IMR-90 (cell line): ENCODE data around the gene PHF11. TPM values are rescaled to one million over a fixed set of nuclear protein-coding genes. Genes with fewer than 3 reads are reported as not detected.

Experiments
- ATAC-seq: fragments of 200-7000 bp; cut with Tn5 transposase; 2 replicates; pipeline ENCODE4 v1.9.1; 2020; ENCODE audit warnings: low read depth, mild to moderate bottlenecking, moderate library complexity
- BruUV-seq: library from RNA; stranded (reverse); fragments of 400-500 nt; replicated peaks from 2 replicates; lab custom pipeline; 2021; lab: Mats Ljungman, UMichigan
- CTCF ChIA-PET: fragments of 300-600 bp; formaldehyde crosslinking; extraction: SDS; loops from one replicate; lab custom pipeline; 2021; ENCODE audit warnings: antibody characterized with exemption; lab: Yijun Ruan, JAX
- POLR2A ChIA-PET: fragments of 300-600 bp; sonication (Branson Sonifier 250); formaldehyde crosslinking; loops from one replicate; lab custom pipeline; 2022; ENCODE audit warnings: antibody characterized with exemption; ENCODE audit not compliant: unreplicated experiment; lab: Charles Lee
- DNase-seq: peaks from one replicate; pipeline ENCODE4 v3.0.0; 2013
- H2AFZ ChIP-seq: replicated peaks from 2 replicates; pipeline ENCODE3; 2013; ENCODE audit warnings: low read length, mild to moderate bottlenecking; ENCODE audit not compliant: poor library complexity
- H2AK5ac ChIP-seq: 2 replicates; pipeline ENCODE4 v1.6.1; 2013; ENCODE audit warnings: low read depth, low read length, inconsistent platforms
- H2AK9ac ChIP-seq: replicated peaks from 2 replicates; pipeline ENCODE3; 2013; ENCODE audit warnings: mild to moderate bottlenecking, low read depth, low read length, moderate library complexity; ENCODE audit not compliant: poor library complexity
- H2BK120ac ChIP-seq: 2 replicates; pipeline ENCODE4 v1.6.1; 2013; ENCODE audit warnings: low read depth, low read length, inconsistent platforms
- H2BK15ac ChIP-seq: 3 replicates; pipeline ENCODE4 v1.6.1; 2013; ENCODE audit warnings: low read depth, low read length, inconsistent platforms
- H2BK20ac ChIP-seq: 2 replicates; pipeline ENCODE4 v1.6.1; 2013; ENCODE audit warnings: low read depth, mild to moderate bottlenecking, inconsistent platforms, low read length, moderate library complexity
- H2BK5ac ChIP-seq: 2 replicates; pipeline ENCODE4 v1.6.1; 2013; ENCODE audit warnings: mild to moderate bottlenecking, low read depth, low read length, inconsistent platforms; ENCODE audit not compliant: poor library complexity, severe bottlenecking
- H3K14ac ChIP-seq: replicated peaks from 2 replicates; pipeline ENCODE4 v1.6.1; 2013; ENCODE audit warnings: low read depth, low read length, inconsistent platforms
- H3K18ac ChIP-seq: 2 replicates; pipeline ENCODE4 v1.6.1; 2013; ENCODE audit warnings: low read depth, low read length, control low read depth
- H3K23ac ChIP-seq: 2 replicates; pipeline ENCODE4 v1.6.1; 2013; ENCODE audit warnings: low read depth, low read length, inconsistent platforms
- H3K27ac ChIP-seq: 2 replicates; pipeline ENCODE4 v1.5.1; 2013; ENCODE audit warnings: mild to moderate bottlenecking, control low read depth, low read length; ENCODE audit not compliant: insufficient read depth
- H3K27me3 ChIP-seq: 2 replicates; pipeline ENCODE4 v1.6.1; 2013; ENCODE audit warnings: low read length; ENCODE audit not compliant: control insufficient read depth, insufficient read depth
- H3K36me3 ChIP-seq: 2 replicates; pipeline ENCODE4 v1.6.1; 2013; ENCODE audit warnings: low read length, mixed read lengths; ENCODE audit not compliant: control insufficient read depth, insufficient read depth
- H3K4ac ChIP-seq: 2 replicates; pipeline ENCODE4 v1.6.1; 2013; ENCODE audit warnings: low read depth, low read length, inconsistent platforms
- H3K4me1 ChIP-seq: 2 replicates; pipeline ENCODE4 v1.6.1; 2013; ENCODE audit warnings: low read length, mixed read lengths; ENCODE audit not compliant: control insufficient read depth, insufficient read depth
- H3K4me2 ChIP-seq: 2 replicates; pipeline ENCODE4 v1.6.1; 2013; ENCODE audit warnings: low read depth, mild to moderate bottlenecking, control low read depth, low read length, moderate library complexity
- H3K4me3 ChIP-seq: 2 replicates; pipeline ENCODE4 v1.5.1; 2013; ENCODE audit warnings: low read depth, mild to moderate bottlenecking, control low read depth, low read length, moderate library complexity; ENCODE audit not compliant: insufficient read depth
- H3K56ac ChIP-seq: 2 replicates; pipeline ENCODE4 v1.6.1; 2013; ENCODE audit warnings: low read length, inconsistent platforms; ENCODE audit not compliant: insufficient read depth; ENCODE audit errors: extremely low read depth
- H3K79me1 ChIP-seq, 2 experiments: 2 replicates each; pipeline ENCODE4 v1.6.1; 2013; ENCODE audit warnings: low read length in 2 of 2, inconsistent platforms in 1 of 2, low read depth in 1 of 2
- H3K9ac ChIP-seq: 2 replicates; pipeline ENCODE4 v1.6.1; 2013; ENCODE audit warnings: low read depth, low read length, control low read depth
- H3K9me1 ChIP-seq: 2 replicates; pipeline ENCODE4 v1.6.1; 2013; ENCODE audit warnings: low read length, inconsistent platforms; ENCODE audit not compliant: insufficient read depth
- H3K9me3 ChIP-seq: 2 replicates; pipeline ENCODE4 v1.6.1; 2013; ENCODE audit warnings: low read length; ENCODE audit not compliant: control insufficient read depth, insufficient read depth
- H4K20me1 ChIP-seq: 2 replicates; pipeline ENCODE4 v1.6.1; 2013; ENCODE audit warnings: low read length, inconsistent platforms; ENCODE audit not compliant: insufficient read depth
- H4K5ac ChIP-seq: 2 replicates; pipeline ENCODE4 v1.6.1; 2013; ENCODE audit warnings: mild to moderate bottlenecking, low read depth, low read length, control low read depth
- H4K8ac ChIP-seq, 2 experiments: 2 replicates each; pipeline ENCODE4 v1.6.1; 2013; ENCODE audit warnings: low read depth in 2 of 2, low read length in 2 of 2, control low read depth in 1 of 2, inconsistent platforms in 1 of 2
- H4K91ac ChIP-seq: 2 replicates; pipeline ENCODE4 v1.6.1; 2013; ENCODE audit warnings: low read depth, low read length, inconsistent platforms; ENCODE audit not compliant: insufficient read depth
- FOS ChIP-seq: fragments of 150-350 bp; IDR thresholded peaks from 2 replicates; pipeline ENCODE4 v1.6.1; 2016; ENCODE audit warnings: low read depth, low read length
- MAFK ChIP-seq: IDR thresholded peaks from 2 replicates; pipeline ENCODE4 v1.6.1; 2012; ENCODE audit warnings: low read depth, low read length, improper control_type of control experiment
- MAZ ChIP-seq: IDR thresholded peaks from 2 replicates; pipeline ENCODE4 v1.6.1; 2012; ENCODE audit warnings: low read depth, mild to moderate bottlenecking, low read length, improper control_type of control experiment, moderate library complexity, borderline replicate concordance
- NFE2L2 ChIP-seq: fragments of 150-350 bp; IDR thresholded peaks from 2 replicates; pipeline ENCODE4 v1.6.1; 2016; ENCODE audit warnings: low read depth, mild to moderate bottlenecking, low read length
- POLR2A ChIP-seq: IDR thresholded peaks from 2 replicates; pipeline ENCODE4 v1.6.1; 2012; ENCODE audit warnings: mild to moderate bottlenecking, low read depth, low read length
- RAD21 ChIP-seq: IDR thresholded peaks from 2 replicates; pipeline ENCODE4 v1.6.1; 2012; ENCODE audit warnings: low read length, improper control_type of control experiment
- RCOR1 ChIP-seq: IDR thresholded peaks from 2 replicates; pipeline ENCODE4 v1.6.1; 2012; ENCODE audit warnings: mild to moderate bottlenecking, low read length, improper control_type of control experiment; ENCODE audit not compliant: insufficient replicate concordance
- RFX5 ChIP-seq: IDR thresholded peaks from 2 replicates; pipeline ENCODE4 v1.8.0; 2012; ENCODE audit warnings: low read depth, mild to moderate bottlenecking, low read length, moderate library complexity
- SMC3 ChIP-seq: fragments of 150-350 bp; IDR thresholded peaks from 2 replicates; pipeline ENCODE4 v1.6.1; 2016; ENCODE audit warnings: low read depth, mild to moderate bottlenecking, antibody characterized with exemption, low read length, moderate library complexity
- USF2 ChIP-seq: fragments of 150-350 bp; IDR thresholded peaks from 2 replicates; pipeline ENCODE4 v1.6.1; 2017; ENCODE audit warnings: mild to moderate bottlenecking, antibody characterized with exemption, low read length, low read depth
- WGBS, 2 experiments: methylation state at CpG; one replicate each; pipeline versions ENCODE4 v1.1.5 to v1.1.7; 2013; ENCODE audit warnings: missing lambda C conversion rate in 2 of 2; ENCODE audit not compliant: insufficient read length in 1 of 2; ENCODE audit errors: extremely low coverage in 2 of 2; 5-methylcytosine and 5-hydroxymethylcytosine counted together
- dilution Hi-C: fragments of 300-500 bp; cut with HindIII; formaldehyde crosslinking; loops from one replicate; pipeline ENCODE4 v1.14.3; 2018; ENCODE audit warnings: low sequenced_read_pairs; ENCODE audit not compliant: unreplicated experiment
- in situ Hi-C: fragments of 300-500 bp; cut with MboI; formaldehyde crosslinking; loops from 3 replicates; pipeline ENCODE4 v1.14.3; 2019; ENCODE audit warnings: low sequenced_read_pairs, inconsistent platforms, mixed read lengths
- intact Hi-C: fragments of 100-400 bp; cut with micrococcal nuclease; formaldehyde crosslinking; loops from 2 replicates; pipeline ENCODE4 v1.10.0; 2022
- polyA plus RNA-seq, 3 experiments: library from polyadenylated mRNA; depleted of rRNA; stranded (reverse); fragments of >200 nt; gene quantifications; 2 replicates each; pipeline ENCODE4 v1.2.3, GENCODE V29; 2012; ENCODE audit warnings: low replicate concordance in 1 of 3
- total RNA-seq: library from RNA; depleted of rRNA; stranded (reverse); fragments of >200 nt; gene quantifications from 2 replicates; pipeline ENCODE4 v1.2.3, GENCODE V29; 2012
- TF ChIP-seq, protein P1 (sequence below): fragments of 150-350 bp; IDR thresholded peaks from 2 replicates; pipeline ENCODE4 v1.6.1; 2016; ENCODE audit warnings: low read depth, mild to moderate bottlenecking, low read length, moderate library complexity, borderline replicate concordance
- TF ChIP-seq, protein P2 (sequence below): conservative IDR thresholded peaks from 2 replicates; pipeline ENCODE4 v1.5.1; 2012; ENCODE audit warnings: mild to moderate bottlenecking, low read depth, low read length, improper control_type of control experiment

The PHF11 gene
- total and polyA plus RNA-seq, 2 of the 4 experiments (the other 2 are of a cell fraction): 3.9 to 15.4 TPM

- no peak overlapping the region for H2AFZ ChIP-seq
- H4K20me1 ChIP-seq: no peaks in the 10 kb centered on the region
- H2BK120ac ChIP-seq: no peak overlapping the region
- H4K8ac ChIP-seq: no peak overlapping the region
- no peaks in the 10 kb centered on the region for H3K27me3 ChIP-seq
- no peaks in the 10 kb centered on the region for H3K4me1 ChIP-seq
- H3K36me3 ChIP-seq: peaks cover 23% of the 10 kb centered on the region
- no peak overlapping the region for H2BK5ac ChIP-seq
- CTCF ChIA-PET: no interaction called here
- DNase-seq: no peak
- peaks cover 0 to 12% of the 10 kb centered on the region in 2 experiments; a peak in 2 of 4 replicates for H3K79me1 ChIP-seq
- H2AK9ac ChIP-seq: no peak overlapping the region
- peaks cover 14% of the 10 kb centered on the region for H3K9me3 ChIP-seq
- no peak overlapping the region for H3K9ac ChIP-seq
- H3K9me1 ChIP-seq: peaks cover 7% of the 10 kb centered on the region; the same call in 1 of the 2 replicates
- no peak overlapping the region for H3K23ac ChIP-seq
- in situ Hi-C loops: no loop called here
- H3K4ac ChIP-seq: no peak overlapping the region
- WGBS, 2 experiments: no CpG with 5 or more reads among the region's 1 CpG
- TF ChIP-seq USF2 (no peak), SMC3 (no peak), RCOR1 (no peak), POLR2A (no peak), FOS (no peak), RAD21 (no peak), MAZ (no peak), RFX5 (no peak), NFE2L2 (no peak), MAFK (no peak)
- TF ChIP-seq, protein P1, sequence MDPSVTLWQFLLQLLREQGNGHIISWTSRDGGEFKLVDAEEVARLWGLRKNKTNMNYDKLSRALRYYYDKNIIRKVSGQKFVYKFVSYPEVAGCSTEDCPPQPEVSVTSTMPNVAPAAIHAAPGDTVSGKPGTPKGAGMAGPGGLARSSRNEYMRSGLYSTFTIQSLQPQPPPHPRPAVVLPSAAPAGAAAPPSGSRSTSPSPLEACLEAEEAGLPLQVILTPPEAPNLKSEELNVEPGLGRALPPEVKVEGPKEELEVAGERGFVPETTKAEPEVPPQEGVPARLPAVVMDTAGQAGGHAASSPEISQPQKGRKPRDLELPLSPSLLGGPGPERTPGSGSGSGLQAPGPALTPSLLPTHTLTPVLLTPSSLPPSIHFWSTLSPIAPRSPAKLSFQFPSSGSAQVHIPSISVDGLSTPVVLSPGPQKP: no peak
- TF ChIP-seq, protein P2, sequence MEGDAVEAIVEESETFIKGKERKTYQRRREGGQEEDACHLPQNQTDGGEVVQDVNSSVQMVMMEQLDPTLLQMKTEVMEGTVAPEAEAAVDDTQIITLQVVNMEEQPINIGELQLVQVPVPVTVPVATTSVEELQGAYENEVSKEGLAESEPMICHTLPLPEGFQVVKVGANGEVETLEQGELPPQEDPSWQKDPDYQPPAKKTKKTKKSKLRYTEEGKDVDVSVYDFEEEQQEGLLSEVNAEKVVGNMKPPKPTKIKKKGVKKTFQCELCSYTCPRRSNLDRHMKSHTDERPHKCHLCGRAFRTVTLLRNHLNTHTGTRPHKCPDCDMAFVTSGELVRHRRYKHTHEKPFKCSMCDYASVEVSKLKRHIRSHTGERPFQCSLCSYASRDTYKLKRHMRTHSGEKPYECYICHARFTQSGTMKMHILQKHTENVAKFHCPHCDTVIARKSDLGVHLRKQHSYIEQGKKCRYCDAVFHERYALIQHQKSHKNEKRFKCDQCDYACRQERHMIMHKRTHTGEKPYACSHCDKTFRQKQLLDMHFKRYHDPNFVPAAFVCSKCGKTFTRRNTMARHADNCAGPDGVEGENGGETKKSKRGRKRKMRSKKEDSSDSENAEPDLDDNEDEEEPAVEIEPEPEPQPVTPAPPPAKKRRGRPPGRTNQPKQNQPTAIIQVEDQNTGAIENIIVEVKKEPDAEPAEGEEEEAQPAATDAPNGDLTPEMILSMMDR: no peak
- no peak overlapping the region for H3K4me2 ChIP-seq
- H4K5ac ChIP-seq: 0 out of 2 replicates have a peak overlapping the region, but pooled peaks have one; percentile 29
- no peak overlapping the region for H2BK15ac ChIP-seq
- dilution Hi-C loops: no loop called here
- H3K18ac ChIP-seq: peak overlapping the region; percentile 52; the same call in 1 of the 2 replicates
- H2BK20ac ChIP-seq: no peak overlapping the region
- no peak overlapping the region for H4K91ac ChIP-seq
- intact Hi-C loops: no loop called here
- H2AK5ac ChIP-seq: no peak overlapping the region
- POLR2A ChIA-PET: no interaction called here
- no peak overlapping the region for H3K56ac ChIP-seq
- H3K4me3 ChIP-seq: no peak overlapping the region
- BruUV-seq: no TSS peak
- no peak overlapping the region for H3K14ac ChIP-seq
- ATAC-seq: no peak
- no peak overlapping the region; the same call in 1 of the 2 replicates for H3K27ac ChIP-seq
Measured at GRCh38 chr13:49464085-49464484, 31.7 kb upstream of the PHF11 start.
